Measurements from ENCODE around the gene RND3.

Gene RND3

DNA sequence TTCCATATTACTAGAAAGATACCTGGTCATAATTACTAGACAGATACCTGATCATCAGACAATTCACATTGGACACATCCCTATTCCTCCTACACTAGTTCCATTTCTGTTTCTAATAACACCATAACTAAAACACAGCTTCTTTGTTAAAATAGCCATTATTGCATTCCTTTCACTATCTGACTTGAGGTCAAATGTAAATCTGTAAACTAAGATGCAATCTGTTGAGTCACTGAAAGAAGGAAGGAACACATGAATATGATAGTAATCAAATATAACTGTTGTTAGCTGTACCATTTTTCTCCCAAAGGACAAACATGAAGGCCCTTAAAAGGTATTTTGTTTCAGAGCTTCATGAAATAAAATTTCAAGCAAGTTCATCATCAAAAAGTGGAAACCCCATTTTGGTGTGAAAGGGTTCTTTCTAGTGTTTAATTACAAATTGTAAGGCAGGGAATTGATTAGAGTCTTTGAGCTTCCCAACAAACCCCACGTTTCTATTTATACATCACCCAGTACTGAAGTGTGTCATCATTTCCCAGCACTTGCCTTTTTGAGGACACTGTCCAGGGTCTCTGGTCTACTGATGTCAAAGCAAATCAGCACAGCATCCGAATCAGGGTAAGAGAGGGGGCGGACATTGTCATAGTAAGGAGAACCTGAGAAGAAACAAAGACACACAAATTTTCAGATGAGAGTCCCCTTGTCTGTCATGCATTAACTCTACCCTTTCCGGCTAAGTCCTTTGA, 13.0 kb downstream of the RND3 start:
- no peak for DNase-seq

GRCh38 chr2:150473767-150474166, 13.7 kb downstream of the RND3 start:
- no peak for DNase-seq

DNA sequence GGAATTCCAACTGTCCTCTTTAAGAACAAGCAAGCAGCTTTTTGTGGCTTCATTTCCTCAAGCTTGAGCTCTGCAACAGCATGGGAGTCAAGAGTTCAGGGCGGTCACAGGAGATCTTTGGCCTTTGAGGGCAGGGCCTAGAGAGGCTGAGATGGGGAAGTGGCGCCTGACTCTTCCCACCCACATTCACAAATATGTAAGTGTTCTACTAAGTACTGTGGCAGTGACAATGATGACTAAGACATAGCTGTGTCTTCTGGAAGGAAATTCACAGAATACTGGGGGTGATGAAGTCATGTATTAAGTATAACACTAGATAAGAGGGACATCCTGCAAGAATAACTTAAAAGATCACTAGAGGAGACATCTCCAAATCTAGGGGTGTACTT, 15.0 kb downstream of the RND3 start:
- no peak for DNase-seq

GRCh38 chr2:150471813-150472510, 15.5 kb downstream of the RND3 start:
- DNase-seq = no peak

GRCh38 chr2:150470435-150470834, 17.0 kb downstream of the RND3 start:
- DNase-seq = no peak

- DNase-seq = no peak
These were observed 17.7 kb downstream of the RND3 start for GRCh38 chr2:150469706-150470274.

- no peak for DNase-seq
These were observed 19.0 kb downstream of the RND3 start for GRCh38 chr2:150468350-150468960.

GRCh38 chr2:150467621-150467963, 19.9 kb downstream of the RND3 start:
- DNase-seq = no peak

- DNase-seq = no peak
These were observed 20.5 kb downstream of the RND3 start for GRCh38 chr2:150466741-150467620.

- DNase-seq = no peak
These were observed 21.5 kb downstream of the RND3 start for GRCh38 chr2:150465703-150466569.

- DNase-seq = no peak
These were observed 22.5 kb downstream of the RND3 start for GRCh38 chr2:150464986-150465385.

DNA sequence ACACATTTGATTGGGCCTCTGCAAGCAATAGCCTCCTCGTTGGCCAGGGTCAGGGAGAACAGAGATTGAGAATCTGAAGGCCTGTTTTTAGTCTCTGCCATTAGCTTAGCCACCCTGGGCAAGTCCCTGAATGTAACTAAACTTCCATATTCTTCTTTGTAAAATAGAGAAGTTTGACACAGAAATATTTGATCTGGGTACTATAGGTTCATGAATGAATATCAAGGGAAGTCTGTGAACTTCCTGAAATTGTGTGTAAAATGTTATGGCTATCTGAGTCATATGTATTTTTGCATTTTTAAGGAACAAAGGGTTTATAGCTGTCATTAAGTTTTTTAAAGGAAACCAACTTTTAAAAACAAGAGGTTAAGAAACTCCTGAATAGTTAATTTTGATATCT, 23.2 kb downstream of the RND3 start:
- DNase-seq = no peak

DNA sequence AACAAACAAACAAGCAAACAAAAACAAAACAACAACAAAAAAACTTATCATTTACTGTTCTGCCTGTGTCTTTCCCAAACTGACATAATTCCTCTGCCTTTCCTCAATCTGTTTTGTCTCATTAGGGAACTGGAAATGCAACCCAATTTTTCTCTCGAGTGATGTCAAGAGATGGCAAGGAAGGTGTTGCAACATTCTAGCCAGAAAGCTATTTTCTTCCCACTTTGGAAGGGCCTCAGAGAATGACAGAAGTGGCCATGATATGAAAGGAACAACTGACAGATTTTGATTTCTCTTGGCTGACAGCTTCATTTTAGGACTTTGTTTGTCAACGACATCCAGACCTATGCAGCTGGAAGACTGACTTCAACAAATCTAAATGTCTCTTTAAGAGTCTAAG, 24.7 kb downstream of the RND3 start:
- no peak for DNase-seq

DNA sequence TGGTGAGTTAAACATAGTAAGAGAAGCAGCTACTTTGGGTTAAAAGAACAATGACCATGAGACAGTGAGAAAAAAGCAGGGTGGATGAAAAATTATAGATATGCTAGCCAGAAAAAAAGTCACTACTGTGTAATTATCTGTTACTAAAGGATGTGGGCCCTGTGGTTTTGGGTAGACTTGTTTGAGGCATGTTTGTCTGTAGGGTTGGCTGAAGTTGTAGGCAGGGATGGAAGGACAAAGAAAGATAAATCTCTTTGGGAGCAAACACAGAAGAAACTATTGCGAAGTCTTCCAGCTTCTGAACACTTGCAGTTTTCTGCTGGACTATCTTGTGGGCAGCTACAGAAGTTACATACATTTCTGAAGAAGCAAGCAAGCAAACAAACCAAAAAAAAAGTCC, 28.2 kb downstream of the RND3 start:
- DNase-seq = no peak

DNA sequence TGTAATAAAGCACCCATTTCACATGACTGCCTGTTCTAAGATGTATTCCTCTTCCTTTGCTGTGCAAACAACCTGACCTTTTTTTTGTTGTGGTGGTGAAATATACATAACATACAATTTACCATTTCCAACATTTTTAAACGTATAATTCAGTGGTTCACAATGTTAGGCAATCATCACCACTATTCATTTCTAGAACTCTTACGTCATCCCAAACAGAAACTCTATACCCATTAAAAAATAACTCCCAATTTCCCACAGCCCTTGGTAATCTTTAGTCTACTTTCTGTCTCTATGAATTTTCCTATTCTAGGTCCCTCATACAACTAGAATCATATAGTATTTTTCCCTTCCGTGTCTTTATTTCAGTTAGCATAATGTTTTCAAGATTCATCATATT, 36.7 kb downstream of the RND3 start:
- DNase-seq = no peak

- no peak for DNase-seq
These were observed 37.6 kb downstream of the RND3 start for GRCh38 chr2:150449856-150450255.

DNA sequence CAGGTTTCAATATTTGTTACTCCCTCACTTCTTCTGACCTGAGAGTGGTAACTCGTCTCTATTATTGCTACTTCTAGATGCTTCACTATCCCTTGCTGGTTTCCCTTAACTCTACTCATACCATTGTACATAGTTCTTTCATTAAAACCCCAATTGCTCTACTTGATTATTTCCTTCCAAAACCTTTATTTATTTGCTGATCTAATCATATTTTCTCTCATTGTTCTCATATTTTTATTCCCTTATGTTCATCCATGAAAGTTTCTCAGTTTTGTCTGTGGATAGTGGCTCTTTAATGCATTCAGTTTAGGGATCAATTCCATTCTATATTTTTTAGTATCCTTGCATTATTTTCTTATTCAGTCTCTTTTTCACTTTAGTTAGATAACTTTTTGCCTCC, 42.1 kb downstream of the RND3 start:
- no peak for DNase-seq

- no peak for DNase-seq
These were observed 45.0 kb downstream of the RND3 start for GRCh38 chr2:150442484-150442883.

DNA sequence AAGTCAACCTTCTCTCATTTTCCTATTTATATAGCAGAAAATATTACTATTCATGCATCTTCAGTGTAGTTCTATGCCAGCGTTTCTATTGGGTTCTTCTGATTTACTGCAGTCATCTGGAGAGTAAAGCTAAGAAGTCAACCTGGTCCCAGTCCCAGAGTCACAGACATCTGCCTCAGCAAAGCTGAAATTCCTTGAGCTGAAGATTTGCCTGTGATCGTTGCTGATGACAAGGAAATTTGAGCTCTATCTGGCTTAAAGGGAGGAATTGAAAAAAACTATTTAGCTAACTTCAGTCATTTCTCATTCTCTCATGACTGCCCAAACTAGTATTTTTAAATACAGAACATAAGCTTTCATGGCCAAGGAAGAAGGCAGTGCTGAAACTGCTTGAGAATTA, 45.7 kb downstream of the RND3 start:
- no peak for DNase-seq

DNA sequence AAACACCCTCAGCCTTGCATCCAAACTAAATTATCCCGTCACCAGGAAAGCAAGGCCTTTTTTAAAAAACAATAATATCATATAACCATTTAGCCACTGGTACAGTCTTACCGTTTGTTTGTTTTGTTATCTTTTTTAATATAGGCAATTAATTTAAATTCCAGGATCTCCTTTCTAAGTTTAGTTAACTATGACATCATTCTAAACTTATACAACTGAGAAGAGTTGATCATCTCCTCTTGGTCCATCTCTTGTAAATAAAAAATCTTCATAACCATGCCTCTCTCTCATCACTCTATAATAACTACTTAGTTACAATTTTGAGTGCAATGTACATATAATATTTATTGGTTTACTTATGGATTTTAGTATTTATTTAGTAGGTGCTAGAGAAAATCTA, 46.2 kb downstream of the RND3 start:
- no peak for DNase-seq

- DNase-seq = no peak
These were observed 48.8 kb downstream of the RND3 start for GRCh38 chr2:150438654-150439053.

DNA sequence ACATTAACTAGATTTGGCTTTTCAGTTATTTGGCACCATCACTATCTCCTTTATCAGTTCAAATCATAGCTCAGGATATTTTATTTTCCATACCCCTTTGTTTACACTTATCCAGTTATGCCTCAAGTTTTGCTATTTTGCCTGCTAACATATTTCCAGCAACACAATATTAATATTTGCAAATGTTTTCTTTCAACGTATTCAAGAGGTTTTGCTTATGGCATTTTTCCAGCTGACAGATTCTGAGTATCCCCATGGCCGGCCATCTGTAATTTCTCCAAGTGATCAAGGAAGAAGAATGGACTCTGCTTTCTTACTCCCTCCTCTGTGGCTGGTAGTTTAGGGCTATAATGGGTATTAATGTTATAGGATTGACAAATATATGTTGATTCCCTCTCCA, 49.4 kb downstream of the RND3 start:
- no peak for DNase-seq
